Tibial nerve (tissue), 4 donors: ENCODE measurements around the gene NCOA5. TPM values are rescaled to one million over a fixed set of nuclear protein-coding genes. Genes with fewer than 3 reads are reported as not detected.

Experiments used
- DNase-seq, 2 donors: peaks; one replicate each; pipeline ENCODE4 v3.0.0-alpha.2; 2019; ENCODE audit warnings: low spot score in 2 of 2
- H3K27ac ChIP-seq, 4 donors: fragments of 200-600 bp; sonication (generic) in 3 of 4; one replicate each; pipeline ENCODE4 v1.5.1; 2017 to 2019; ENCODE audit warnings: mild to moderate bottlenecking in 1 of 4
- H3K27me3 ChIP-seq, 2 donors: fragments of 200-600 bp; sonication (generic) in 1 of 2; one replicate each; pipeline versions ENCODE4 v1.5.1 to v1.6.0; 2017 to 2019
- H3K36me3 ChIP-seq, 3 donors: fragments of 200-600 bp; sonication (generic); one replicate each; pipeline ENCODE4 v1.5.1; 2018 to 2019
- H3K4me1 ChIP-seq, 4 donors: fragments of 200-600 bp; sonication (generic) in 3 of 4; one replicate each; pipeline ENCODE4 v1.5.1; 2017 to 2019
- H3K4me3 ChIP-seq, 4 donors: fragments of 200-600 bp; sonication (generic) in 3 of 4; one replicate each; pipeline ENCODE4 v1.5.1; 2017 to 2019; ENCODE audit warnings: mild to moderate bottlenecking in 1 of 4, moderate library complexity in 1 of 4
- H3K9me3 ChIP-seq, 4 donors: fragments of 200-600 bp; sonication (generic) in 3 of 4; one replicate each; pipeline ENCODE4 v1.5.1; 2017 to 2019
- EP300 ChIP-seq, 2 donors: sonication (generic); formaldehyde crosslinking; IDR thresholded peaks; one replicate each; pipeline ENCODE4 v1.6.1; 2017; ENCODE audit warnings: antibody characterized with exemption in 2 of 2, mild to moderate bottlenecking in 1 of 2
- POLR2A ChIP-seq, 2 donors: fragments of 450-650 bp; IDR thresholded peaks; one replicate each; pipeline ENCODE4 v1.6.1; 2017; ENCODE audit warnings: antibody characterized with exemption in 2 of 2, mild to moderate bottlenecking in 2 of 2, moderate library complexity in 2 of 2
- WGBS, 2 donors: methylation state at CpG; one replicate each; pipeline ENCODE4 v1.1.5; 2018; 5-methylcytosine and 5-hydroxymethylcytosine counted together
- total RNA-seq, 4 donors: library from RNA; depleted of rRNA; stranded (reverse); fragments of >200 nt; gene quantifications; one replicate each; pipeline ENCODE4 v1.1.0, GENCODE V29; 2016
- TF ChIP-seq, protein P1 (sequence below), 5 experiments: fragments of 200-600 bp in 3 of 5; fragments of 450-650 bp in 2 of 5; sonication (generic) in 3 of 5; IDR thresholded peaks; one replicate each; pipeline ENCODE4 v1.5.1; 2016 to 2019; ENCODE audit warnings: antibody characterized with exemption in 5 of 5, mild to moderate bottlenecking in 3 of 5, moderate library complexity in 2 of 5

The NCOA5 gene
- total RNA-seq, 4 donors from 2014 or later: 34.8 to 71.4 (median 47.2) TPM

DNA sequence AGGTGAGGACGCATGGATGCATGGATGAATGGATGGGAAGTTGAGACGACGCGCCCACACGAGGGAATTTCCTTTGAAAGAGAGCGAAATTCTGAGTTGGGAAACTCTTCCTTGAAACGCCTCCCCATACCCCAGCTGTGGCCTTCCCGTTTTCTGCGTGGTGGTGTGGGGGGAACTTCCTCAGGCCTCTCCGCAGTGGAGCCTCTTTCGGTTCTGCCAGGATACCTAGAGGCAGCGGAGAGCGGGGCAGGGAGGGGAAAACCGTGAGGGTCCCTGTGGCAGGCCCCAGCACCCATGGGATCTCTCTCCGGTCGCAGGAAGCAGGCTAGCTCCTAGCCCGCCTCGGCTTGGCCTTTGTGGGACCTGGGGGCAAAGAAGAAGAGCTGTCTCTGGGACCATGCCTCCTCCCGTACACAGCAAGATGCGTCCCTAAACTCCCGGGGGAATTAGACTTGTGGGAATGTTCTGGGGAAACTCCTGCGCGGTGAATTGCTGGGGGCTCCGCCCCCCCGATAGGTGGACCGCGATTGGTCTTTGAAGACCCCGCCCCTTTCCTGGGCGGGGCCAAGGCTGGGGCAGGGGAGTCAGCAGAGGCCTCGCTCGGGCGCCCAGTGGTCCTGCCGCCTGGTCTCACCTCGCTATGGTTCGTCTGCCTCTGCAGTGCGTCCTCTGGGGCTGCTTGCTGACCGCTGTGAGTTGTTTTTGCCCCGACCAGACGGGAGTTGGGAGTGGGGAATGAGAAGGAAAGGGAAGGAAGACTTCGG, 28.1 kb upstream of the NCOA5 start, which contains the start of gene CD40:
Gene CD40, plus strand, starts transcription at position 611 of the 764 bp plus-strand sequence. Its CDS starts 30 bp downstream, at position 641.
- H3K4me3 ChIP-seq: peak within 1 kb of the TSS; percentile 36 to 63 (median 60)
- WGBS, 2 donors: 12 to 14% methylated on average over 33 to 39 of the region's 40 CpGs
- peak; percentile 72 to 78 for TF ChIP-seq EP300 (IDR thresholded peaks at IDR 0.05)
- TF ChIP-seq, protein P1, sequence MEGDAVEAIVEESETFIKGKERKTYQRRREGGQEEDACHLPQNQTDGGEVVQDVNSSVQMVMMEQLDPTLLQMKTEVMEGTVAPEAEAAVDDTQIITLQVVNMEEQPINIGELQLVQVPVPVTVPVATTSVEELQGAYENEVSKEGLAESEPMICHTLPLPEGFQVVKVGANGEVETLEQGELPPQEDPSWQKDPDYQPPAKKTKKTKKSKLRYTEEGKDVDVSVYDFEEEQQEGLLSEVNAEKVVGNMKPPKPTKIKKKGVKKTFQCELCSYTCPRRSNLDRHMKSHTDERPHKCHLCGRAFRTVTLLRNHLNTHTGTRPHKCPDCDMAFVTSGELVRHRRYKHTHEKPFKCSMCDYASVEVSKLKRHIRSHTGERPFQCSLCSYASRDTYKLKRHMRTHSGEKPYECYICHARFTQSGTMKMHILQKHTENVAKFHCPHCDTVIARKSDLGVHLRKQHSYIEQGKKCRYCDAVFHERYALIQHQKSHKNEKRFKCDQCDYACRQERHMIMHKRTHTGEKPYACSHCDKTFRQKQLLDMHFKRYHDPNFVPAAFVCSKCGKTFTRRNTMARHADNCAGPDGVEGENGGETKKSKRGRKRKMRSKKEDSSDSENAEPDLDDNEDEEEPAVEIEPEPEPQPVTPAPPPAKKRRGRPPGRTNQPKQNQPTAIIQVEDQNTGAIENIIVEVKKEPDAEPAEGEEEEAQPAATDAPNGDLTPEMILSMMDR (IDR thresholded peaks at IDR 0.05): no peak
- peak; percentile 5 to 70 for TF ChIP-seq POLR2A (IDR thresholded peaks at IDR 0.05)
- peak within 1 kb of the TSS; percentile 75 to 89 (median 85) for H3K27ac ChIP-seq
- H3K36me3 ChIP-seq: peaks cover 0 to 7% (median 6%) of the 10 kb centered on the region in 3 donors
- DNase-seq: peak; percentile 72 to 84
- peaks cover 0 to 44% (median 15%) of the 10 kb centered on the region in 4 donors for H3K4me1 ChIP-seq
- H3K9me3 ChIP-seq: no peaks in the 10 kb centered on the region
- no peaks in the 10 kb centered on the region for H3K27me3 ChIP-seq

DNA sequence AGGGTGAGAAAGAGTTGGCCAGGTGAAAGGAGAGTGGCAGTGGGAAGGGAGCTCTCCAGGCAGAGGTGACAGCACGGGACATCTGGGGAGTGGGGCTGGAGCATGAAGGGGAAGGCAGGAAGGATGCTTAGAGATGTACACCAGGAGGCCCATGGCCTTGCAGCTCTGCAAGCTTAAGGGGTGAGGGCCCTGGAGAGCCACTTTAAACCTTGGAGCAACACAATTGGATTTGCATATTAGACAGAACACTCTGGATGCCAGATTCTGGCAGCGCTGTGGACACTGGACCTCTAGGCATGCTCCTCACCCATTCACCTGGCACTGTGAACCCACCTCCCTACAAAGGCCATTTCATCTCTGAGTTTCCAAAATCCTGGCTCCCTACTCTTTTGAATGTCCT, 24.7 kb upstream of the NCOA5 start:
- Histone ChIP-seq H3K4me3 (no peak overlapping the region), H3K27me3 (peaks cover 0 to 1% of the 10 kb centered on the region in 2 donors), H3K4me1 (peaks cover 0 to 27% (median 10%) of the 10 kb centered on the region in 4 donors), H3K27ac (no peak overlapping the region), H3K36me3 (no peaks in the 10 kb centered on the region), H3K9me3 (no peaks in the 10 kb centered on the region)
- TF ChIP-seq EP300 (IDR thresholded peaks at IDR 0.05): no peak
- TF ChIP-seq, protein P1 (IDR thresholded peaks at IDR 0.05): no peak
- TF ChIP-seq POLR2A (IDR thresholded peaks at IDR 0.05): no peak
- 75 to 84% methylated on average over 2 of the region's 2 CpGs for WGBS, 2 donors
- no peak for DNase-seq

DNA sequence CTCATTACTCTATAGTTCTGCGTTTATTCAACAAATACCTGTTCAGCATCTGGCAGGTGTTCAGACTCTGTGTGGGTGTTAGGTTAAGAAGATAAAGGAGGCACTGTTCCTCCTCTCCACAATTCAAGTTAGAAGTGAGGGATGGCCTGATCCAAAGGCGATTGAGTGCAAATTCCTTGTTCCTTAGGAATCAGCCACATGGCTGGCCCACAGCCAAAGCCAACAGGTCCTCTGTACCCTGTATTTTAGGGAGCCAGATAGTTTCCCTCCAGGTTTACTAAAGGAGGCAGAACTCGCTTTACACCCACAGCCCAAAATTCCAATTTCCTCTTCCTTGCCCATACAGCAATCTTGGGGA, 23.3 kb upstream of the NCOA5 start:
- H3K4me3 ChIP-seq: no peak overlapping the region
- H3K27ac ChIP-seq: no peak overlapping the region
- H3K9me3 ChIP-seq: no peaks in the 10 kb centered on the region
- DNase-seq: no peak
- peaks cover 0 to 14% (median 5%) of the 10 kb centered on the region in 4 donors for H3K4me1 ChIP-seq
- WGBS, 2 donors: 55 to 76% methylated on average over 3 of the region's 3 CpGs
- no peak for TF ChIP-seq EP300 (IDR thresholded peaks at IDR 0.05)
- TF ChIP-seq, protein P1 (IDR thresholded peaks at IDR 0.05): no peak
- no peak for TF ChIP-seq POLR2A (IDR thresholded peaks at IDR 0.05)
- H3K36me3 ChIP-seq: no peaks in the 10 kb centered on the region
- peaks cover 0 to 6% of the 10 kb centered on the region in 2 donors for H3K27me3 ChIP-seq

DNA sequence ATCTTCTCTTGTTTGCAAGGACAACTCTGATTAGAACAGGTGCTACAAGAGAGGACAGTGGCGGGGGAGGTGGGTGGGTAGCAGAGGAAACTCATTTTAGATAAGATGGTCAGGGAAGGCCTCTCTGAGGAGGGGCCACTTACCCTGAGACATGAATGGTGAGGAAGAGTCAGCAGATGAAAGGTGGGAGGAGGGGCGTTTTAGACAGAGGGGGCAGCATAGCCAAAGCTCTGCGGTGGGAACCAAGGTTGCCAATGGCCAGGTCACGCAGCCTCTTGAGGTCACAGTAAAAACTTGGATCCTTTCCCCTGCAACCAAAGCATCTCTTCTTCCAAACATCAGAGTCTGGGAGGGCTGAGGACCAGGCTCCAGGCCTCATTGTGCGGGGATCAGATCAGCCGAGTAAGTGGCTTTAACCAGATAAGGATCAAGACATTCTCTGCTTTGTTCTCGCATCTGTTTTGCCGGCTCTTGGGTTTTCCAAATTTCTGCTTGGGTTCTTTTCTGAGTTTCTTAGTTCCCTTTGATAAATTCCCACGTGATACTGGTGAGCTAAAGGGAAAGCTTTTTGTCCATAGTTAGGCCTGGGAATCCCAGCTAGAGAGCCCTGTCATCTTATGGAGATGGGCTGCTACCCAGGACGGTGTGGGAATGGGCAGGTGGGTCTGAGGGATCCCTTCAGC, 22.8 kb upstream of the NCOA5 start:
- H3K4me3 ChIP-seq: no peak overlapping the region
- no peak for TF ChIP-seq POLR2A (IDR thresholded peaks at IDR 0.05)
- TF ChIP-seq EP300 (IDR thresholded peaks at IDR 0.05): no peak
- TF ChIP-seq, protein P1 (IDR thresholded peaks at IDR 0.05): no peak
- peaks cover 0 to 6% of the 10 kb centered on the region in 2 donors for H3K27me3 ChIP-seq
- H3K9me3 ChIP-seq: no peaks in the 10 kb centered on the region
- 63 to 65% methylated on average over 10 of the region's 10 CpGs for WGBS, 2 donors
- no peak overlapping the region for H3K27ac ChIP-seq
- DNase-seq: no peak
- H3K4me1 ChIP-seq: peaks cover 0 to 8% (median 3%) of the 10 kb centered on the region in 4 donors
- H3K36me3 ChIP-seq: no peaks in the 10 kb centered on the region

DNA sequence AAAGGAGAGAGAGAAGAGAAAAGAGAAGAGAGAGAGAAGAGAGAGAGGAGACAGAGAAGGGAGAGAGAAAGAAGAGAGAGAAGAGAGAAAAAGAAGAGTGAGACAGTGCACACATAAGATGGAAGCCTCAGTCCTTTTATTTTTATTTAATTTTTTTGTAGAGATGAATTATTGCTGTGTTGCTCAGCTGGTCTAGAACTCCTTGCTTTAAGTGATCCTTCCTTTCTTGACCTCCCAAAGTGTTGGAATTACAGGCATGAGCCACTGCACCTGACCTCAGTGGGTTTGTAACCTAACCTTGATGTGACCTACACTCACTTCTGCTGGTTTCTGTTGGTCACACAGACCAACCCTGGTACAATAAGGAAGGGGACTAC, 22.1 kb upstream of the NCOA5 start:
- DNase-seq: no peak
- H3K4me1 ChIP-seq: peaks cover 0 to under 1% (median 0%) of the 10 kb centered on the region in 4 donors
- TF ChIP-seq, protein P1 (IDR thresholded peaks at IDR 0.05): no peak
- TF ChIP-seq POLR2A (IDR thresholded peaks at IDR 0.05) (no peak), EP300 (IDR thresholded peaks at IDR 0.05) (no peak)

More for the DNA sequence above, 22.1 kb upstream of the NCOA5 start:
- no peaks in the 10 kb centered on the region for H3K9me3 ChIP-seq
- H3K27me3 ChIP-seq: peaks cover 0 to 13% of the 10 kb centered on the region in 2 donors
- no peak overlapping the region for H3K4me3 ChIP-seq
- H3K27ac ChIP-seq: no peak overlapping the region
- H3K36me3 ChIP-seq: no peaks in the 10 kb centered on the region
